Endothelial cell (in vitro differentiated cells): Measurements from ENCODE around the gene FOSB. TPM values are rescaled to one million over a fixed set of nuclear protein-coding genes. Genes with fewer than 3 reads are reported as not detected.

ENCODE experiments used
- DNase-seq: peaks from one replicate; pipeline ENCODE4 v3.0.0; 2021; ENCODE audit warnings: low spot score
- H3K27ac Mint-ChIP-seq: one replicate; pipeline ENCODE4 v1.8.0; 2021; ENCODE audit warnings: mixed read lengths, inconsistent platforms; ENCODE audit not compliant: unreplicated experiment
- H3K27me3 Mint-ChIP-seq: one replicate; pipeline ENCODE4 v1.8.0; 2021; ENCODE audit warnings: mild to moderate bottlenecking, moderate library complexity, mixed read lengths, inconsistent platforms; ENCODE audit not compliant: unreplicated experiment
- H3K36me3 Mint-ChIP-seq: one replicate; pipeline ENCODE4 v1.8.0; 2021; ENCODE audit warnings: mild to moderate bottlenecking, low read depth, mixed read lengths, inconsistent platforms; ENCODE audit not compliant: unreplicated experiment
- H3K4me1 Mint-ChIP-seq: one replicate; pipeline ENCODE4 v1.8.0; 2021; ENCODE audit warnings: mild to moderate bottlenecking, mixed read lengths, inconsistent platforms; ENCODE audit not compliant: unreplicated experiment
- H3K4me3 Mint-ChIP-seq: one replicate; pipeline ENCODE4 v1.8.0; 2021; ENCODE audit warnings: mild to moderate bottlenecking, mixed read lengths, inconsistent platforms; ENCODE audit not compliant: unreplicated experiment
- H3K9me3 Mint-ChIP-seq: one replicate; pipeline ENCODE4 v1.8.0; 2021; ENCODE audit warnings: mixed read lengths, inconsistent platforms; ENCODE audit not compliant: unreplicated experiment
- total RNA-seq: library from RNA; stranded (reverse); fragmentation: NEBNext Ultra II Directional; extraction: Animal tissue kit (Norgen Biotek cat#: 25700); gene quantifications from one replicate; pipeline ENCODE4 v1.2.1, GENCODE V29; 2021; ENCODE audit not compliant: unreplicated experiment
- TF ChIP-seq, protein P1 (sequence below): fragments of 200-600 bp; sonication (generic); IDR thresholded peaks from one replicate; pipeline ENCODE4 v1.5.0; 2021; ENCODE audit warnings: antibody characterized with exemption; ENCODE audit not compliant: unreplicated experiment

The FOSB gene
- total RNA-seq, 1 donor from 2014 or later: 64.2 TPM

- TF ChIP-seq, protein P1, sequence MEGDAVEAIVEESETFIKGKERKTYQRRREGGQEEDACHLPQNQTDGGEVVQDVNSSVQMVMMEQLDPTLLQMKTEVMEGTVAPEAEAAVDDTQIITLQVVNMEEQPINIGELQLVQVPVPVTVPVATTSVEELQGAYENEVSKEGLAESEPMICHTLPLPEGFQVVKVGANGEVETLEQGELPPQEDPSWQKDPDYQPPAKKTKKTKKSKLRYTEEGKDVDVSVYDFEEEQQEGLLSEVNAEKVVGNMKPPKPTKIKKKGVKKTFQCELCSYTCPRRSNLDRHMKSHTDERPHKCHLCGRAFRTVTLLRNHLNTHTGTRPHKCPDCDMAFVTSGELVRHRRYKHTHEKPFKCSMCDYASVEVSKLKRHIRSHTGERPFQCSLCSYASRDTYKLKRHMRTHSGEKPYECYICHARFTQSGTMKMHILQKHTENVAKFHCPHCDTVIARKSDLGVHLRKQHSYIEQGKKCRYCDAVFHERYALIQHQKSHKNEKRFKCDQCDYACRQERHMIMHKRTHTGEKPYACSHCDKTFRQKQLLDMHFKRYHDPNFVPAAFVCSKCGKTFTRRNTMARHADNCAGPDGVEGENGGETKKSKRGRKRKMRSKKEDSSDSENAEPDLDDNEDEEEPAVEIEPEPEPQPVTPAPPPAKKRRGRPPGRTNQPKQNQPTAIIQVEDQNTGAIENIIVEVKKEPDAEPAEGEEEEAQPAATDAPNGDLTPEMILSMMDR: no peak
- Mint-ChIP-seq H3K4me3 (no peak overlapping the region), H3K4me1 (peaks cover 25% of the 10 kb centered on the region), H3K27me3 (peaks cover 12% of the 10 kb centered on the region), H3K27ac (no peak overlapping the region), H3K36me3 (peaks cover 2% of the 10 kb centered on the region), H3K9me3 (no peaks in the 10 kb centered on the region)
- DNase-seq: no peak
Observed at GRCh38 chr19:45439190-45439568, 28.6 kb upstream of the FOSB start.

DNA sequence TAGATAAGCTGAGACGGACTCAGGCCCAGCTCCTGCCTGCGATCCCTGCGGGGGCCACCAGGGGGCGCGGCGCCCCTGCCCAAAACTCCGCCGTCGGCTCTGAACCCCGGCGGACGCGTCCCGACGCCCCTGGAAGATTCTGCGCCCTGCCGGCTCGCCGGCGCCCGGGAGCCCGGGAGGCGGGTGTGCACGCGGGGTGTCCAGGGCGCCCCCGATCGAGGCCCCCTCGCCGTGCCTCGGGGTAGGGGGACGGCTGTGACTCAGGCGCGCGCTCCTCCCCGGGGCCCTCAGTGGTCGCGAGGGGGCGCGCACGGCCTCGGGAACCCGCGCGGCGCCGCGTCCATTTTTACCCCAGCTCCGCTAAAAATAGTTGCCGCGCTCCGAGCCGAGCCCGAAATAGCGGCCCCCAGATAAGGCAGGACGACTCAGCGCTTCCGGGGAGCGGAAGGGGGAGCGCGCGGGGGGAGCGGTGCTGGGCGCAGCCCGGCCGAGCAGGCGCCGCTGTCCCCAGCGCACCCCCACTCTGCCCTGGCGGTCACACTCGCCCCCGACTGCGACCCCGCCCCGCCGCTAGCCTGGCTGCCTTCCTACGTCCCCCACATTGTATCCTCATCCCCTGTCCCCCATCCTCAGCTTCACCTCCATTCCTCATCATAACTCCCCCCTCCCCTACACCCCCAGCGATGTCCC is 28.1 kb upstream of the FOSB start:
- peaks cover 14% of the 10 kb centered on the region for H3K27me3 Mint-ChIP-seq
- H3K9me3 Mint-ChIP-seq: no peaks in the 10 kb centered on the region
- H3K27ac Mint-ChIP-seq: no peak overlapping the region
- TF ChIP-seq, protein P1: peak; percentile 100
- H3K4me1 Mint-ChIP-seq: peaks cover 29% of the 10 kb centered on the region
- H3K4me3 Mint-ChIP-seq: peak overlapping the region; percentile 90
- H3K36me3 Mint-ChIP-seq: peaks cover 2% of the 10 kb centered on the region
- peak; percentile 84 for DNase-seq

GRCh38 chr19:45440259-45440638 is 27.5 kb upstream of the FOSB start:
- Mint-ChIP-seq H3K27ac (peak overlapping the region; percentile 72), H3K9me3 (no peaks in the 10 kb centered on the region)

GRCh38 chr19:45440873-45441654 is 26.7 kb upstream of the FOSB start:
- peak overlapping the region; percentile 76 for H3K27ac Mint-ChIP-seq

More at GRCh38 chr19:45440259-45440638, 27.5 kb upstream of the FOSB start:
- TF ChIP-seq, protein P1: no peak
- Mint-ChIP-seq H3K4me1 (peaks cover 34% of the 10 kb centered on the region), H3K36me3 (peaks cover 5% of the 10 kb centered on the region), H3K4me3 (peak overlapping the region; percentile 90), H3K27me3 (peaks cover 16% of the 10 kb centered on the region)
- DNase-seq: no peak

More at GRCh38 chr19:45440873-45441654, 26.7 kb upstream of the FOSB start:
- Mint-ChIP-seq H3K36me3 (peaks cover 9% of the 10 kb centered on the region), H3K27me3 (peaks cover 21% of the 10 kb centered on the region), H3K4me3 (peak overlapping the region; percentile 90), H3K9me3 (no peaks in the 10 kb centered on the region), H3K4me1 (peaks cover 38% of the 10 kb centered on the region)
- DNase-seq: peak; percentile 33
- TF ChIP-seq, protein P1: no peak
